Gastrocnemius medialis (tissue), 4 donors: ENCODE measurements around the gene KDM4C. TPM values are rescaled to one million over a fixed set of nuclear protein-coding genes. Genes with fewer than 3 reads are reported as not detected.
A peak's percentile ranks its signal among the peaks of the same experiment; 100 is the strongest.

Experiments used
- ATAC-seq, 2 donors: fragments of 150-250 bp; one replicate each; pipeline ENCODE4 v1.9.1; 2016
- DNase-seq, 2 donors: peaks; one replicate each; pipeline ENCODE4 v3.0.0-alpha.2; 2019
- H3K27ac ChIP-seq, 4 donors: fragments of 200-600 bp; sonication (generic); 1 replicate in 1 of 4; 2 replicates in 3 of 4; pipeline ENCODE4 v1.5.1; 2016 to 2018; ENCODE audit warnings: mild to moderate bottlenecking in 2 of 4, moderate library complexity in 1 of 4
- H3K27me3 ChIP-seq, 3 donors: fragments of 200-600 bp; sonication (generic) in 2 of 3; 1 replicate in 1 of 3; 2 replicates in 2 of 3; pipeline versions ENCODE4 v1.5.1 to v1.6.0; 2016 to 2019; ENCODE audit warnings: mild to moderate bottlenecking in 1 of 3, moderate library complexity in 1 of 3
- H3K36me3 ChIP-seq, 2 donors: fragments of 200-600 bp; sonication (generic) in 1 of 2; one replicate each; pipeline ENCODE4 v1.5.1; 2017 to 2018
- H3K4me1 ChIP-seq, 2 donors: fragments of 200-600 bp; sonication (generic) in 1 of 2; one replicate each; pipeline ENCODE4 v1.5.1; 2016 to 2017; ENCODE audit warnings: mild to moderate bottlenecking in 2 of 2
- H3K4me3 ChIP-seq, 4 donors: fragments of 200-600 bp; sonication (generic) in 3 of 4; 1 replicate in 1 of 4; 2 replicates in 3 of 4; pipeline ENCODE4 v1.5.1; 2016 to 2019; ENCODE audit warnings: mild to moderate bottlenecking in 2 of 4
- H3K9me3 ChIP-seq, 3 donors: fragments of 200-600 bp; sonication (generic) in 2 of 3; 1 replicate in 1 of 3; 2 replicates in 2 of 3; pipeline ENCODE4 v1.5.1; 2016 to 2019
- CTCF ChIP-seq, 5 experiments: fragments of 450-650 bp in 3 of 5; fragments of 200-600 bp in 2 of 5; sonication (generic) in 2 of 5; IDR thresholded peaks in 4 of 5; conservative IDR thresholded peaks in 1 of 5; 1 replicate in 4 of 5; 2 replicates in 1 of 5; pipeline ENCODE4 v1.5.1; 2016 to 2019; ENCODE audit warnings: antibody characterized with exemption in 5 of 5, mild to moderate bottlenecking in 3 of 5, moderate library complexity in 3 of 5
- POLR2A ChIP-seq, 2 donors: fragments of 450-650 bp; IDR thresholded peaks; one replicate each; pipeline ENCODE4 v1.6.1; 2017; ENCODE audit warnings: antibody characterized with exemption in 2 of 2, mild to moderate bottlenecking in 2 of 2, moderate library complexity in 2 of 2
- in situ Hi-C, 4 donors: fragments of 200-750 bp; cut with MboI; loops; one replicate each; pipeline versions ENCODE4 v1.15.0 to v1.8.0; 2017; ENCODE audit warnings: low sequenced_read_pairs in 4 of 4
- intact Hi-C: fragments of 100-400 bp; cut with DNase I; formaldehyde crosslinking; loops from one replicate; pipeline ENCODE4 v1.15.1; 2023; ENCODE audit warnings: low total_unique reads
- total RNA-seq, 4 donors: library from RNA; depleted of rRNA; stranded (reverse); fragments of >200 nt; gene quantifications; one replicate each; pipeline versions ENCODE4 v1.1.0 to v1.2.3, GENCODE V29; 2016

KDM4C gene
- total RNA-seq, 4 donors from 2014 or later: 7.7 to 23.3 (median 10.0) TPM

DNA sequence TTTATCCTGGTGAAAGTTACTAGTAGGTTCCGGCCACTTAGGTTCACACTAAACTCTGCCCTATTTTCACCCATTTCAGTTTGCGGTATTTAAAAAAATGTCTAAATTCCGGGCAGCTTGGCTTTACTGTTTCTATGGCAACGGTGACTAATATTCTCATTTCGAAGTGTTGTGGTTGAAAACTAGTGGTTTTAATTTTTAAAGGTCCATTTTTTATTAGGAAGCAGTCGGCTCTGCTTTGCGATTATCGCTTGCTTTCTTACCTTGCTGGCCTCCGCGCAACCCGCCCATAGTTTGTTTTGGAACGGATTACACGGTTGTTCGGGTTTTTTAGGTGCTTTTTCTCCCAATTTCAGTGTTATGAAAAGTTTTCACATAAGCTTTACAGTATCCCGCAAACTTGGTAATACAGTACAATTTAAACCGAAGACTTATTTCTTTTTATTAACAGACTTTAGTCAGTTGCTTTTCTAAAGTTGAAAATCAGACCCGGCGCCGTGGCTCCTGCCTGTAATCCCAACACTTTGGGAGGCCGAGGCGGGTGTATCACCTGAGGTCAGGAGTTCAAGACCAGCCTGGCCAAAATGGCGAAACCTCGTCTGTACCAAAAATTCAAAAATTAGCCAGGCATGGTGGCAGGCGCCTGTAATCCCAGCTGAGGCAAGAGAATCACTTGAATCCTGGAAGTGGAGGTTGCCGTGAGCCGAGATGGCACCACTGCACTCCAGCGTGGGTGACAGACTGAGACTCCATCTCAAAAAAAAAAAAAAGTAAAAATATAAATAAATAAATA lies 1.6 kb downstream of the KDM4C start:
- H3K27ac ChIP-seq: peak overlapping the region; percentile 94 to 100 (median 98)
- H3K4me3 ChIP-seq: peak overlapping the region; percentile 81 to 100 (median 94)
- no peaks in the 10 kb centered on the region for H3K9me3 ChIP-seq
- intact Hi-C loops: loop anchor here (2.0 kb wide), 1 partner anchor 23 kb away; no protein-coding TSS in a partner anchor
- TF ChIP-seq CTCF (IDR thresholded peaks at IDR 0.05 in 4 of 5, conservative IDR thresholded peaks at IDR 0.05 in 1 of 5) (no peak), POLR2A (IDR thresholded peaks at IDR 0.05) (no peak)
- peaks cover 7 to 12% of the 10 kb centered on the region in 2 donors for H3K4me1 ChIP-seq
- H3K36me3 ChIP-seq: no peaks in the 10 kb centered on the region
- in situ Hi-C loops: no loop called here
- DNase-seq: no peak
- no peaks in the 10 kb centered on the region for H3K27me3 ChIP-seq
- ATAC-seq: no peak

GRCh38 chr9:6761306-6761705 lies 3.5 kb downstream of the KDM4C start:
- intact Hi-C loops: no loop called here
- Histone ChIP-seq H3K4me3 (no peak overlapping the region), H3K27ac (no peak overlapping the region), H3K36me3 (no peaks in the 10 kb centered on the region), H3K4me1 (peaks cover 22 to 23% of the 10 kb centered on the region in 2 donors), H3K9me3 (no peaks in the 10 kb centered on the region), H3K27me3 (no peaks in the 10 kb centered on the region)
- no peak for ATAC-seq
- in situ Hi-C loops: no loop called here
- TF ChIP-seq POLR2A (IDR thresholded peaks at IDR 0.05) (no peak), CTCF (IDR thresholded peaks at IDR 0.05 in 4 of 5, conservative IDR thresholded peaks at IDR 0.05 in 1 of 5) (no peak)
- DNase-seq: no peak

DNA sequence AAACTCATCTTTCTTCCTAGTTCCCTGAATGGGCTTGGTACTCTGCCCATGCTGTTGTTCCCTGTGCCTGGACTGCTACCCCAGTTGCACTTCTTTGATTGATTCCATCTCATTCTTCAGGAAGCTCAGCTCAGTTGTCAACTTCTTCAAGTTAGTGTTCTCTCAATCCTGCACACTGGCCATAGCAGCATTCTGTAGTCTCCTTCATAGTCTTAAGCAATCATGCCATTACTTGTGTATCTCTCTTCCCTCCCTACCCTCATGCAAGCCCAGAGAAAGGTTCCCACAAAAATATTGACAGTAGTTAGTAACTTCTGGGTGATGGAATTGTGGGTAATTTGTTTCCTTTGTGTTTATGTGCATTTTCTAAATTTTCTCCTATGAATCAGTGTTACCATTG lies 5.5 kb downstream of the KDM4C start:
- H3K27ac ChIP-seq: no peak overlapping the region
- intact Hi-C loops (no loop called here), in situ Hi-C loops (no loop called here)
- no peak overlapping the region for H3K4me3 ChIP-seq
- DNase-seq (no peak), ATAC-seq (no peak)
- no peaks in the 10 kb centered on the region for H3K9me3 ChIP-seq
- H3K27me3 ChIP-seq: no peaks in the 10 kb centered on the region
- H3K4me1 ChIP-seq: peaks cover 16 to 23% of the 10 kb centered on the region in 2 donors
- no peak for TF ChIP-seq POLR2A (IDR thresholded peaks at IDR 0.05)
- TF ChIP-seq CTCF (IDR thresholded peaks at IDR 0.05 in 4 of 5, conservative IDR thresholded peaks at IDR 0.05 in 1 of 5): no peak
- no peaks in the 10 kb centered on the region for H3K36me3 ChIP-seq

DNA sequence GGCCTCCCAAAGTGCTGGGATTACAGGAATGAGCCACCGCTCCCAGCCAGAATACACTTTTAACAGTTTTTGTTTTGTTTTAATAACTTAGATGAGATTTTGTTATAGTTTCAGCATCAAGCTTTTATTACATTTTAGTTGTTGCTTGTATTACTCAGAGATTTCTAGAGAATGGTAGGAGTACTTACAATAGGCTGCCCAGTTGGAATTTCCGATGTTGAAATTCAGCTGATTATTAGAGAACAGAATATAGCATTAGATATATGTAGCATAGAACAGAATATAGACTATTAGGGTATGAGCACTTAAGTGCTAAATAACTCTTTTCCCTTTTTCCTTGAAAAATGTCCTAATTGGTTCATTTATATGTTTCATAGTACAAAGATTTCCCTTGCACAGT lies 6.2 kb downstream of the KDM4C start:
- ATAC-seq (no peak), DNase-seq (no peak)
- H3K27ac ChIP-seq: no peak overlapping the region
- no peak overlapping the region for H3K4me3 ChIP-seq
- intact Hi-C loops (no loop called here), in situ Hi-C loops (no loop called here)
- no peak for TF ChIP-seq POLR2A (IDR thresholded peaks at IDR 0.05)
- TF ChIP-seq CTCF (IDR thresholded peaks at IDR 0.05 in 4 of 5, conservative IDR thresholded peaks at IDR 0.05 in 1 of 5): no peak
- H3K4me1 ChIP-seq: peaks cover 20 to 21% of the 10 kb centered on the region in 2 donors
- no peaks in the 10 kb centered on the region for H3K36me3 ChIP-seq
- H3K9me3 ChIP-seq: no peaks in the 10 kb centered on the region
- no peaks in the 10 kb centered on the region for H3K27me3 ChIP-seq
